Naive B cell (primary cell): Measurements from ENCODE around the gene VSTM1. TPM values are rescaled to one million over a fixed set of nuclear protein-coding genes. Genes with fewer than 3 reads are reported as not detected.

ENCODE experiments used
- ATAC-seq, 2 donors: fragments of 150-1000 bp; cut with Tn5 transposase; 2 replicates each; pipeline ENCODE4 v1.10.0; 2021; ENCODE audit warnings: low read depth in 2 of 2, mild to moderate bottlenecking in 2 of 2, moderate library complexity in 2 of 2
- DNase-seq: peaks from one replicate; pipeline ENCODE4 v3.0.0; 2022
- H3K27ac Mint-ChIP-seq, 6 donors: one replicate each; pipeline ENCODE4 v1.8.0; 2020 to 2022; ENCODE audit warnings: mild to moderate bottlenecking in 6 of 6, mixed read lengths in 6 of 6, moderate library complexity in 5 of 6, inconsistent platforms in 2 of 6
- H3K27me3 Mint-ChIP-seq, 3 donors: one replicate each; pipeline ENCODE4 v1.8.0; 2021 to 2022; ENCODE audit warnings: mixed read lengths in 3 of 3, mild to moderate bottlenecking in 1 of 3
- H3K36me3 Mint-ChIP-seq, 2 donors: one replicate each; pipeline ENCODE4 v1.8.0; 2020 to 2022; ENCODE audit warnings: mixed read lengths in 2 of 2, inconsistent platforms in 1 of 2, mild to moderate bottlenecking in 1 of 2
- H3K4me1 Mint-ChIP-seq, 3 donors: one replicate each; pipeline ENCODE4 v1.8.0; 2020 to 2022; ENCODE audit warnings: mixed read lengths in 3 of 3, inconsistent platforms in 1 of 3, mild to moderate bottlenecking in 1 of 3, moderate library complexity in 1 of 3
- H3K4me3 Mint-ChIP-seq, 8 donors: one replicate each; pipeline ENCODE4 v1.8.0; 2020 to 2022; ENCODE audit warnings: mild to moderate bottlenecking in 8 of 8, mixed read lengths in 8 of 8, moderate library complexity in 8 of 8, inconsistent platforms in 2 of 8
- H3K9me3 Mint-ChIP-seq, 7 donors: one replicate each; pipeline ENCODE4 v1.8.0; 2020 to 2022; ENCODE audit warnings: mixed read lengths in 7 of 7, mild to moderate bottlenecking in 5 of 7, inconsistent platforms in 2 of 7, moderate library complexity in 1 of 7
- polyA plus RNA-seq, 6 donors: library from polyadenylated mRNA; unstranded; fragments of 300-500 nt; fragmentation: Illumina TruSeq; gene quantifications; one replicate each; pipeline ENCODE4 v1.2.3, GENCODE V29; 2021; ENCODE audit warnings: low read depth in 6 of 6

Gene VSTM1
- polyA plus RNA-seq, 6 donors from 2014 or later, result 0.89 TPM; not detected in 5

DNA sequence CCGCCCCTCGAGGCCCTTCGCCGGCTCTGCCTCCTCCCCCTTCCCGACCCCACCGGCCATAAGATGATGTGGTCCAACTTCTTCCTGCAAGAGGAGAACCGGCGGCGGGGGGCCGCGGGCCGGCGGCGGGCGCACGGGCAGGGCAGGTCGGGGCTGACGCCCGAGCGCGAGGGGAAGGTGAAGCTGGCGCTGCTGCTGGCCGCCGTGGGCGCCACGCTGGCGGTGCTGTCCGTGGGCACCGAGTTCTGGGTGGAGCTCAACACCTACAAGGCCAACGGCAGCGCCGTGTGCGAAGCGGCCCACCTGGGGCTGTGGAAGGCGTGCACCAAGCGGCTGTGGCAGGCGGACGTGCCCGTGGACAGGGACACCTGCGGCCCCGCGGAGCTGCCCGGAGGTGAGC lies 70.9 kb downstream of the VSTM1 start:
- peaks cover 48 to 58% (median 58%) of the 10 kb centered on the region in 3 donors for H3K27me3 Mint-ChIP-seq
- no peak overlapping the region for H3K4me3 Mint-ChIP-seq
- ATAC-seq (no peak), DNase-seq (no peak)
- no peak overlapping the region for H3K27ac Mint-ChIP-seq
- H3K4me1 Mint-ChIP-seq, result peaks cover 5 to 7% (median 5%) of the 10 kb centered on the region in 3 donors
- peaks cover 0 to 4% (median 0%) of the 10 kb centered on the region in 7 donors for H3K9me3 Mint-ChIP-seq
- H3K36me3 Mint-ChIP-seq, result peaks cover 0 to 17% of the 10 kb centered on the region in 2 donors

DNA sequence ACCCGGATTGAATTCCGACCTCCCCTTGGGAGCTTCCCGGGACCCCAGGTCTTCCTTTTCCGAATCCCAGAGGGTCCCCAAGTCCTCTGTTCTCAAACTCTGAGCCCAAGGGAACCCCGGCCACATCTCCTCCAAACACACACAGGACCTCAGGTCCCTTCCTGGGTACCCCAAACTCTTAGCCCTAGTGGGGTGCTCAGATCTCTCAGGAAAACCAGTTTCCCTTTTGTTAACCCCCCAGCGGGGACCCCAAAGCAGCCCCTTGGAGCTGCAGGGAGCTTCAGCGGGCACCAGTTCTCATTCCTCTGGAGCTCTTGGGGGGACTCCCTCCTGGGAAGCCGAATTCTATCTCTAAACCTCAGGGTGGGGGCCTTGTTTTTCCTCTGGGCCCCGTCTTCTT lies 71.5 kb downstream of the VSTM1 start:
- ATAC-seq, result no peak
- no peak for DNase-seq
- peaks cover 0 to 4% (median 0%) of the 10 kb centered on the region in 7 donors for H3K9me3 Mint-ChIP-seq
- H3K4me1 Mint-ChIP-seq, result peaks cover 5 to 7% (median 5%) of the 10 kb centered on the region in 3 donors
- peaks cover 0 to 17% of the 10 kb centered on the region in 2 donors for H3K36me3 Mint-ChIP-seq
- peaks cover 48 to 58% (median 52%) of the 10 kb centered on the region in 3 donors for H3K27me3 Mint-ChIP-seq
- H3K27ac Mint-ChIP-seq, result peak overlapping the region in 2 of 6 donors; percentile 32 to 59
- peak overlapping the region in 7 of 8 donors; percentile 31 to 87 (median 74) for H3K4me3 Mint-ChIP-seq

DNA sequence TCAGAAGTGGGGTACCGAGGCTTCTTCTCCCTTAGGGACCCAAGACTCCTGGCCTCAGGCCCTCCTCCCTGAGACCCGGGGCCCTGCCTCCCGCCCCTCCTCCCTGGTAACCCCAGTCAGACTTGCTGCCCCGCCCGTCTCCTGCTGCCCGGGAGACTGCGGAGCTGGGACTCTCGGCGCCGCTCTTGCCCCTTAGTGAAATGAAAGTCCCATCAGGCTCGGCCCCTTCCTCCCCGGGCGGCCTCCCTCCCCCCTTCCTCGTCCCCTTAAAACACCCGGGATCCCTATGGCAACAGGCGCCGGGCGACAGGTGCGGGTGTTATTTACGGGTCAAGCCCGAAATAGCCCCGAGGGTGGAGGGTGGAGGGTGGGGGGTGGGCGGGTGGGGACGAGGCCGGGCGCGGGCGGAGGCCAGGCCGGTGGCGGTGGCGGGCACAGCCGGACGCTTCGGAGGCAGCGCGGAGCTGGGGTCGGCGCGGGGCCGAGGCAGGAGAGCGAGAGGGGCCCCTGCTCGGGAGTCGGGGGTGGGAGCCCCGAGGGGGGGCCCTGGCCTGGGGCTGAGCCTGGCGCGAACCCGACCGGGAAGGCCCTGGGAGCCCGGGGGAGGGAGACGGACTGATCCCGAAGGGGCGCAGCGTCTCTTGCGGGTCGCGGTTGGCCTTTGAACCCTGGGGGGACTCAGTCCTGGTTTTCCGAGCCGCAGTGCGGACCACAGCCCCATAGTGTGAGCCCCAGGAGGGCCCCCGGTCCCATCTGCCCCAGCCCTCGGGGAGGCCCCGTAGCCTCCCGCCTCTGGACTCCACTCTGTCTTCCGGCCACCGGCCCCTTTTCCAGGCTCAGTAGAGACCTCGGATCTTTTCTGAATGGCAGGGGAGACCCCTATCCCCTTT lies 72.2 kb downstream of the VSTM1 start, which contains the start of gene CACNG6:
Gene CACNG6, plus strand, starts transcription at position 414 of the 890 bp plus-strand sequence. CDS start 1,241 bp downstream, outside the sequence.
- H3K4me1 Mint-ChIP-seq, result peaks cover 5 to 7% (median 5%) of the 10 kb centered on the region in 3 donors
- peak within 1 kb of the TSS in 2 of 6 donors; percentile 32 to 59 for H3K27ac Mint-ChIP-seq
- peaks cover 48 to 57% (median 50%) of the 10 kb centered on the region in 3 donors for H3K27me3 Mint-ChIP-seq
- peaks cover 0 to 17% of the 10 kb centered on the region in 2 donors for H3K36me3 Mint-ChIP-seq
- ATAC-seq (no peak), DNase-seq (no peak)
- peak within 1 kb of the TSS in 7 of 8 donors; percentile 31 to 87 (median 74) for H3K4me3 Mint-ChIP-seq
- H3K9me3 Mint-ChIP-seq, result peaks cover 0 to 4% (median 0%) of the 10 kb centered on the region in 7 donors

Other genes with a start within 250 kb of the VSTM1 start
- gene NLRP12, start 239.6 kb downstream of the VSTM1 start, polyA plus RNA-seq, result under 1 TPM in 5 of 6 donors, not detected in 1; 0.06 to 0.13 (median 0.11) TPM
- 10 to 100 TPM; 13.8 to 56.4 (median 34.9) TPM for gene MYADM, start 196.0 kb downstream of the VSTM1 start, polyA plus RNA-seq
- under 1 TPM in 2 of 6 donors, not detected in 4; 0.31 to 0.35 TPM for gene PRKCG, start 181.7 kb downstream of the VSTM1 start, polyA plus RNA-seq
- gene CACNG7, start 154.6 kb downstream of the VSTM1 start, polyA plus RNA-seq, result not detected
- not detected for gene CACNG8, start 101.0 kb downstream of the VSTM1 start, polyA plus RNA-seq
- not detected for gene CACNG6, start 72.3 kb downstream of the VSTM1 start, polyA plus RNA-seq
- gene TARM1, start 17.5 kb upstream of the VSTM1 start, polyA plus RNA-seq, result not detected
- under 1 TPM in 1 of 6 donors, not detected in 5; 0.73 TPM for gene OSCAR, start 36.9 kb upstream of the VSTM1 start, polyA plus RNA-seq
- gene NDUFA3, start 39.0 kb upstream of the VSTM1 start, polyA plus RNA-seq, result 100 to 1,000 TPM; 288 to 486 (median 357) TPM
- 10 to 100 TPM in 2 of 6 donors, 1 to 10 TPM in 4; 7.2 to 11.6 (median 9.2) TPM for gene TFPT, start 51.8 kb upstream of the VSTM1 start, polyA plus RNA-seq
- 10 to 100 TPM; 59.3 to 83.7 (median 62.6) TPM for gene PRPF31, start 51.9 kb upstream of the VSTM1 start, polyA plus RNA-seq
- 10 to 100 TPM in 1 of 6 donors, 1 to 10 TPM in 5; 2.7 to 12.9 (median 6.9) TPM for gene CNOT3, start 73.9 kb upstream of the VSTM1 start, polyA plus RNA-seq
- gene LENG1, start 95.8 kb upstream of the VSTM1 start, polyA plus RNA-seq, result 10 to 100 TPM in 5 of 6 donors, 1 to 10 TPM in 1; 9.3 to 15.3 (median 12.0) TPM
- gene TMC4, start 109.3 kb upstream of the VSTM1 start, polyA plus RNA-seq, result not detected
- 10 to 100 TPM in 4 of 6 donors, 1 to 10 TPM in 2; 7.0 to 13.5 (median 11.3) TPM for gene MBOAT7, start 125.7 kb upstream of the VSTM1 start, polyA plus RNA-seq
- 10 to 100 TPM; 22.3 to 40.0 (median 32.1) TPM for gene TSEN34, start 127.4 kb upstream of the VSTM1 start, polyA plus RNA-seq
- gene RPS9, start 137.0 kb upstream of the VSTM1 start, polyA plus RNA-seq, result 1,000 to 10,000 TPM in 3 of 6 donors, 100 to 1,000 TPM in 3; 849 to 1,278 (median 1,006) TPM
- gene LILRB3, start 159.1 kb upstream of the VSTM1 start, polyA plus RNA-seq, result 1 to 10 TPM in 1 of 6 donors, under 1 TPM in 5; 0.29 to 4.6 (median 0.39) TPM
- 1 to 10 TPM in 1 of 6 donors, under 1 TPM in 2, not detected in 3; 0.18 to 1.5 (median 0.66) TPM for gene LILRA6, start 178.9 kb upstream of the VSTM1 start, polyA plus RNA-seq
- not detected for gene LILRB5, start 193.4 kb upstream of the VSTM1 start, polyA plus RNA-seq
- gene LILRB2, start 217.2 kb upstream of the VSTM1 start, polyA plus RNA-seq, result 1 to 10 TPM in 2 of 6 donors, under 1 TPM in 3, not detected in 1; 0.36 to 1.6 (median 0.76) TPM
- gene LILRA5, start 249.3 kb upstream of the VSTM1 start, polyA plus RNA-seq, result 1 to 10 TPM in 1 of 6 donors, under 1 TPM in 3, not detected in 2; 0.29 to 1.1 (median 0.76) TPM